ENCODE data around the gene LMCD1.

- no peak for TF ChIP-seq POLR2A (IDR thresholded peaks at IDR 0.05)
- TF ChIP-seq CTCF (IDR thresholded peaks at IDR 0.05): no peak
Observed at GRCh38 chr3:8503871-8504610, 2.4 kb downstream of the LMCD1 start.

Measured in body of pancreas (tissue), 4 donors.